ENCODE results near the gene PRUNE2.

DNA sequence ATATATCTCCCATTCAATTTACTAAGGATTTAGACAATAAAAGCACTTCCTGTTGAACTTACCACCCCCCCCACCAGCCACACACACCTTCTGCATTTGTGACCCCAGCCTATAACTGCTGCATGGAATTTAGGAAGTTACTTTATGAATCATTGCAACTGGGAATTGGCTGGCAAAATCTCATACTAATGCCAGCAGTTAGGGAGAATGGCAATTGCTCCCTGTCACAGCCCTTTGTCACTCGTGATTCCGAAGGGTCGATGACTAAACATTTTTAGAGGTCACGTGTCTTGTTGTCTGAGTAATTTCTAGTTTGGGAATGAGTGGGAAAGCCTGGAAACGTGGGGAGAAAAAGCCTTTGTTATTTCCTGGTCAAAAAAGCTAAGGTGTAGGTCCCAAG is 188.3 kb downstream of the PRUNE2 start:
- no peak for TF ChIP-seq GABPA (tag; conservative IDR thresholded peaks at IDR 0.05; ENCODE audit: low read depth)
- no peak for TF ChIP-seq TCF7L2 (IDR thresholded peaks at IDR 0.05; ENCODE audit: low read depth, low read length)
- TF ChIP-seq MAFG (tag; conservative IDR thresholded peaks at IDR 0.05), result no peak; the same call in 1 of the 2 replicates
- TF ChIP-seq STAT5B (CRISPR knock-in tag; IDR thresholded peaks at IDR 0.05), result no peak
- TF ChIP-seq ATF1 (CRISPR knock-in tag; IDR thresholded peaks at IDR 0.05), result no peak
- TF ChIP-seq ATF1 (tag; IDR thresholded peaks at IDR 0.05), result no peak
- TF ChIP-seq, protein P1, sequence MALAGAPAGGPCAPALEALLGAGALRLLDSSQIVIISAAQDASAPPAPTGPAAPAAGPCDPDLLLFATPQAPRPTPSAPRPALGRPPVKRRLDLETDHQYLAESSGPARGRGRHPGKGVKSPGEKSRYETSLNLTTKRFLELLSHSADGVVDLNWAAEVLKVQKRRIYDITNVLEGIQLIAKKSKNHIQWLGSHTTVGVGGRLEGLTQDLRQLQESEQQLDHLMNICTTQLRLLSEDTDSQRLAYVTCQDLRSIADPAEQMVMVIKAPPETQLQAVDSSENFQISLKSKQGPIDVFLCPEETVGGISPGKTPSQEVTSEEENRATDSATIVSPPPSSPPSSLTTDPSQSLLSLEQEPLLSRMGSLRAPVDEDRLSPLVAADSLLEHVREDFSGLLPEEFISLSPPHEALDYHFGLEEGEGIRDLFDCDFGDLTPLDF (CRISPR knock-in tag; IDR thresholded peaks at IDR 0.05), result no peak
- TF ChIP-seq ADNP (tag; IDR thresholded peaks at IDR 0.05), result no peak
- no peak for TF ChIP-seq TFAM (CRISPR knock-in tag; conservative IDR thresholded peaks at IDR 0.05)

All from K562 (cell line).